Left lung (tissue), 10 donors: ENCODE measurements around the gene AOPEP. TPM values are rescaled to one million over a fixed set of nuclear protein-coding genes. Genes with fewer than 3 reads are reported as not detected.
"Not testable (repeated sequence)": the region's sequence is repeated elsewhere in the genome, so short reads cannot be mapped to it uniquely, and the experiment has no call there.

Experiments
- ATAC-seq: fragments of 200-7000 bp; cut with Tn5 transposase; one replicate; pipeline ENCODE4 v1.9.1; 2020; ENCODE audit warnings: moderate library complexity
- DNase-seq, 4 donors: peaks; one replicate each; pipeline ENCODE4 v3.0.0-alpha.2; 2013 to 2020
- H3K27ac ChIP-seq, 2 donors: fragments of 200-600 bp; sonication (generic) in 1 of 2; one replicate each; pipeline versions ENCODE4 v1.5.0 to v1.8.0; 2020 to 2021
- H3K27me3 ChIP-seq, 2 donors: fragments of 200-600 bp; sonication (generic) in 1 of 2; one replicate each; pipeline versions ENCODE4 v1.5.0 to v1.8.0; 2020 to 2021
- H3K36me3 ChIP-seq, 2 donors: fragments of 200-600 bp; sonication (generic) in 1 of 2; one replicate each; pipeline versions ENCODE4 v1.5.0 to v1.8.0; 2020 to 2021
- H3K4me1 ChIP-seq, 2 donors: fragments of 200-600 bp; one replicate each; pipeline ENCODE4 v1.8.0; 2021
- H3K4me3 ChIP-seq, 2 donors: fragments of 200-600 bp; sonication (generic) in 1 of 2; one replicate each; pipeline versions ENCODE4 v1.5.0 to v1.8.0; 2020 to 2021; ENCODE audit warnings: mild to moderate bottlenecking in 1 of 2
- H3K9me3 ChIP-seq, 2 donors: fragments of 200-600 bp; sonication (generic) in 1 of 2; one replicate each; pipeline versions ENCODE4 v1.5.0 to v1.8.0; 2020 to 2021
- intact Hi-C, 2 donors: fragments of 100-400 bp; cut with DNase I; formaldehyde crosslinking; loops; one replicate each; pipeline versions ENCODE4 v1.11.2 to v1.14.2; 2022
- polyA plus RNA-seq, 6 donors: library from polyadenylated mRNA; unstranded; fragments of 120-200 nt; gene quantifications; one replicate each; pipeline ENCODE4 v1.2.1, GENCODE V29; 2013; ENCODE audit not compliant: insufficient read length in 6 of 6
- total RNA-seq, 2 donors: library from RNA; stranded (reverse); fragmentation: NEBNext Ultra II Directional; extraction: Animal tissue kit (Norgen Biotek cat#: 25700); gene quantifications; one replicate each; pipeline ENCODE4 v1.2.1, GENCODE V29; 2021
- TF ChIP-seq, protein P1 (sequence below), 2 donors: fragments of 200-600 bp; sonication (generic) in 1 of 2; IDR thresholded peaks; one replicate each; pipeline versions ENCODE4 v1.5.0 to v1.8.0; 2021; ENCODE audit warnings: antibody characterized with exemption in 2 of 2
- donor health status: DM: no; HTN: yes; CAD: no.
- donor health status: DM: no; HTN: no; CAD: no.

The AOPEP gene
- total and polyA plus RNA-seq, 8 donors, result 32.5 to 83.2 (median 39.9) TPM

DNA sequence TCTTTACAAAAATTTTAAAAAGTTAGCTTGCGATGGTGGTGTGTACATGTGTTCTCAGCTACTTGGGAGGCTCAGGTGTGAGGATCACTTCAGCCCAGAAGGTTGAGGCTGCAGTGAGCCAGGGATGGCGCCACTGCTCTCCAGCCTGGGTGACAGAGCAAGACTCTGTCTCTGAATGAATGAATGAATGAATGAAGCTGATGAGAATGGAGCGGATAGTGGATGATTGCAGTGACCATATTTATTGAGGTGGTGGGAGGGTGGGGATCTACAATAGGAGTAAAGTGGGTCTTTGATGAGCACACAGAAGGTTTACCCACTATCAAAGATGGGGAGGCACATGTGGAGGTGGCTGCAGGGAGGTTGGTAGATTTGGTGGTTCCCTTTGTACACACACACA lies 120.2 kb downstream of the AOPEP start:
- H3K27ac ChIP-seq, result no peak overlapping the region
- no peak for ATAC-seq
- intact Hi-C loops, result no loop called here
- no peaks in the 10 kb centered on the region for H3K4me1 ChIP-seq
- H3K27me3 ChIP-seq, result no peaks in the 10 kb centered on the region
- H3K4me3 ChIP-seq, result no peak overlapping the region
- TF ChIP-seq, protein P1, sequence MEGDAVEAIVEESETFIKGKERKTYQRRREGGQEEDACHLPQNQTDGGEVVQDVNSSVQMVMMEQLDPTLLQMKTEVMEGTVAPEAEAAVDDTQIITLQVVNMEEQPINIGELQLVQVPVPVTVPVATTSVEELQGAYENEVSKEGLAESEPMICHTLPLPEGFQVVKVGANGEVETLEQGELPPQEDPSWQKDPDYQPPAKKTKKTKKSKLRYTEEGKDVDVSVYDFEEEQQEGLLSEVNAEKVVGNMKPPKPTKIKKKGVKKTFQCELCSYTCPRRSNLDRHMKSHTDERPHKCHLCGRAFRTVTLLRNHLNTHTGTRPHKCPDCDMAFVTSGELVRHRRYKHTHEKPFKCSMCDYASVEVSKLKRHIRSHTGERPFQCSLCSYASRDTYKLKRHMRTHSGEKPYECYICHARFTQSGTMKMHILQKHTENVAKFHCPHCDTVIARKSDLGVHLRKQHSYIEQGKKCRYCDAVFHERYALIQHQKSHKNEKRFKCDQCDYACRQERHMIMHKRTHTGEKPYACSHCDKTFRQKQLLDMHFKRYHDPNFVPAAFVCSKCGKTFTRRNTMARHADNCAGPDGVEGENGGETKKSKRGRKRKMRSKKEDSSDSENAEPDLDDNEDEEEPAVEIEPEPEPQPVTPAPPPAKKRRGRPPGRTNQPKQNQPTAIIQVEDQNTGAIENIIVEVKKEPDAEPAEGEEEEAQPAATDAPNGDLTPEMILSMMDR (IDR thresholded peaks at IDR 0.05), result no peak
- H3K9me3 ChIP-seq, result no peaks in the 10 kb centered on the region
- H3K36me3 ChIP-seq, result no peaks in the 10 kb centered on the region
- DNase-seq, result no peak

DNA sequence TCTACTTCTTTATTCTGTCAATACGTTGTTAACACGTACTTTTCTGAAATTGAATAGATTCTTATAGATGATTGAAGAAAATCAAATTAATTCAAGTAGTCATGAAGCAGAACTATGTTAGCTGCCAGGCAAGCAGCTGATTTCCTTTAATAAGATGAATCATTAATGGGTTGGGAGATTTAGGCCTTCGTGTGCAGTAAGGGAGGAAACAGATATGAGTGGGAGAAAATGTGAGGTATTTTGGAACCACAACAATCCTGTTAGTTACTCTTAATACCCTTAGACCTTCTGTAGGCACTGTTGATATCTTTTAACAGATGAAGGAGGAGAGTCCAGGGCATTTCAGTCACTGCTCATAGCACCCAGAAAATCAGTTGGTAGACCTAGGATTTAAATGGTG lies 121.0 kb downstream of the AOPEP start:
- ATAC-seq (peak; percentile 54), DNase-seq (no peak)
- H3K4me1 ChIP-seq, result no peaks in the 10 kb centered on the region
- TF ChIP-seq, protein P1 (IDR thresholded peaks at IDR 0.05), result no peak
- no peaks in the 10 kb centered on the region for H3K9me3 ChIP-seq
- no peak overlapping the region for H3K4me3 ChIP-seq
- intact Hi-C loops, result no loop called here
- H3K27me3 ChIP-seq, result no peaks in the 10 kb centered on the region
- H3K36me3 ChIP-seq, result no peaks in the 10 kb centered on the region
- peak overlapping the region in 1 of 2 donors; percentile 66 for H3K27ac ChIP-seq

DNA sequence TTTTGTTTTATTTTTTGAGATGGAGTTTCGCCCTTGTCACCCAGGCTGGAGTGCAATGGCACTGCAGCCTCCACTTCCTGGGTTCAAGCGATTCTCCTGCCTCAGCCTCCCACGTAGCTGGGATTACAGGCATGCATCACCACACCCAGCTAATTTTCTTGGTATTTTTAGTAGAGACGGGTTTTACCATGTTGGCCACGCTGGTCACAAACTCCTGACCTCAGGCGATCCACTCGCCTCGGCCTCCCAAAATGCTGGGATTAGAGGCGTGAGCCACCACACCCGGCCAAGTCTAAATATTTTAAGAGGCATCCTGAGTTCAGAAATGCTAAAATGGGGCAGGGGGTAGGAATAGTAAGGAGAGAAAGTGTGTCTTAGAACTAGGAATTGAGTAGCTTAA lies 122.3 kb downstream of the AOPEP start:
- H3K4me1 ChIP-seq, intact Hi-C loops: not testable (repeated sequence)

DNA sequence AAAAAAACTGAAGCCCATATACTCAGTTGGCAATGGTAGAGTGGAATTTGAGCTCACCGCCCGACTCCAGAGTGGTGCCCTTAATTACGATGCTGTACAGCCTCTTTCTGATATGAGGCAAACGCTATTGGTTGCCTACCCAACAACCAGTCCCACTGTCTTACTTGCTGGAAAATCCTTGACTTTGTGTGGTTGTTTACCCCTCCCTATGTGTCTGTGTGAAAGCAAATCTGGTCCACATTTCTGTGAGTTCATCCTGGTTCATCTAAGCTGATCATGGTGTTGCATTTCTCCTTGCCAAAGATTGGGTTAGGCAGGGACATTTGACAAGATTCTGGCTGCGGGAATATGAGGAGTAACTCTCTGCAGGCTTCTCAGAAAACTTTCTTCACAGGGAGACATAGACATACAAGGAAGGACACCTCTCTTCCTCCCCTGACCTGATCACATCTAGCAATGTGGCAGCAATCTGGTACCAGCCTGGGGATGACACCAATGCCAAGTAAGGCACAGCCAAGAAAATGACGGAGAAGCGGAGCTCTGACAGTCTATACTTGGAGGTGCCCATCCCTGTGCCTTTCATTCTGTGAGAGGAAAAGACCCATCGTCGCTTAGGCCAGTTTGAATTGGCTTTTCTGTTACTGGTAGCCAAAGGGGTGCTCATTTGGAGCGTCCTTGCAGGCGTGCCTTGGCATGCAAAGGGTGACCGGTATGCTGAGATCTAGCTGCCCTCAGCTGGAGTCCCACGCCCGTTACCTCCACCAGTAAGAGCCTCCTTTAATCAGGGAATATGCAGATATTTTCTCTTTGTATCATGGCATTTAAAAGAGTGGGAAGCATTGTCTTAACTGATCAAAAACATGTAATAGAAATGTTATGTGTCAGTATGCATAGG lies 124.3 kb downstream of the AOPEP start:
- H3K9me3 ChIP-seq, result no peaks in the 10 kb centered on the region
- no peaks in the 10 kb centered on the region for H3K36me3 ChIP-seq
- no peak overlapping the region for H3K4me3 ChIP-seq
- intact Hi-C loops, result no loop called here
- H3K4me1 ChIP-seq, result no peaks in the 10 kb centered on the region
- H3K27ac ChIP-seq, result no peak overlapping the region
- ATAC-seq, result no peak
- no peaks in the 10 kb centered on the region for H3K27me3 ChIP-seq
- TF ChIP-seq, protein P1 (IDR thresholded peaks at IDR 0.05), result no peak
- no peak for DNase-seq

More for the DNA sequence above, 122.3 kb downstream of the AOPEP start:
- not testable (repeated sequence) for H3K27ac ChIP-seq, H3K27me3 ChIP-seq, H3K9me3 ChIP-seq, H3K36me3 ChIP-seq, DNase-seq, H3K4me3 ChIP-seq, ATAC-seq

DNA sequence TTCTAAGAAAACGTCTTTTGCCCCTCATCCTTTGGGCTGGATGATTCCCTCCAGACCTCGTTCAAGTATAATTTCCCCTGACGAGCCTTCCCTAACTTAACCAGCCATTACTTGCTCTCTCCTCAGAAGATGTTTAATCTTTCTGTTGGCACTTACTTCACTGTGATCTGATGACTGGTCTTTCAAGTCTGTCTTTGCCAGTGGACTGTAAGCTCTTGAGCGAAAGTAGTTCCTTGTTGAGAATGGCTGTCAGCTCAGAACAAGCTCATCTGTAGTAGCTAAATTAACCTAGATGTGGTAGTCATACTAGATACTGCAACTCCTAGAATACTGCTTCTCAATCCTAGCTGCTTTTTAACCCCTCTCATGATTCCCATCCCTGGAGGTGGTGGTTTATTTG lies 125.0 kb downstream of the AOPEP start:
- H3K4me3 ChIP-seq, result no peak overlapping the region
- ATAC-seq (peak; percentile 43), DNase-seq (no peak)
- no peaks in the 10 kb centered on the region for H3K9me3 ChIP-seq
- H3K27ac ChIP-seq, result no peak overlapping the region
- no peaks in the 10 kb centered on the region for H3K4me1 ChIP-seq
- TF ChIP-seq, protein P1 (IDR thresholded peaks at IDR 0.05), result no peak
- H3K36me3 ChIP-seq, result no peaks in the 10 kb centered on the region
- intact Hi-C loops, result no loop called here
- H3K27me3 ChIP-seq, result no peaks in the 10 kb centered on the region
